PC-9 (cell line): ENCODE data around the gene SLC41A1. TPM values are rescaled to one million over a fixed set of nuclear protein-coding genes. Genes with fewer than 3 reads are reported as not detected.

Experiments used
- BruUV-seq: library from RNA; stranded (reverse); fragments of 400-500 nt; replicated peaks from 2 replicates; lab custom pipeline; 2021; lab: Mats Ljungman, UMichigan
- CTCF ChIA-PET: fragments of 300-600 bp; sonication (Branson Sonifier 250); formaldehyde crosslinking; loops from one replicate; lab custom pipeline; 2022; ENCODE audit warnings: antibody characterized with exemption; lab: Charles Lee
- POLR2A ChIA-PET: fragments of 300-600 bp; sonication (Branson Sonifier 250); formaldehyde crosslinking; loops from one replicate; lab custom pipeline; 2022; ENCODE audit warnings: antibody characterized with exemption; ENCODE audit not compliant: unreplicated experiment; lab: Charles Lee
- DNase-seq, 2 experiments: peaks; one replicate each; pipeline versions ENCODE4 v3.0.0 to v3.0.0-alpha.2; 2015 to 2022; ENCODE audit warnings: mixed read lengths in 1 of 2
- H2AFZ ChIP-seq: fragments of 200-600 bp; sonication (generic); 2 replicates; pipeline ENCODE4 v1.8.1; 2017; ENCODE audit warnings: antibody characterized with exemption
- H3F3A ChIP-seq: fragments of 200-600 bp; sonication (generic); 2 replicates; pipeline ENCODE4 v1.8.1; 2017; ENCODE audit warnings: antibody characterized with exemption, mild to moderate bottlenecking, low read depth; ENCODE audit not compliant: insufficient read depth
- H3K27ac ChIP-seq: fragments of 200-600 bp; sonication (generic); 2 replicates; pipeline ENCODE4 v1.6.1; 2016; ENCODE audit warnings: mixed run types
- H3K27me3 ChIP-seq: fragments of 200-600 bp; sonication (generic); 2 replicates; pipeline ENCODE4 v1.6.1; 2016; ENCODE audit warnings: low read depth, mixed run types; ENCODE audit not compliant: insufficient read depth
- H3K36me3 ChIP-seq: fragments of 200-600 bp; sonication (generic); 2 replicates; pipeline ENCODE4 v1.6.1; 2016; ENCODE audit warnings: low read depth, mixed run types
- H3K4me1 ChIP-seq: fragments of 200-600 bp; sonication (generic); replicated peaks from 2 replicates; pipeline ENCODE4 v1.6.1; 2016; ENCODE audit warnings: mixed run types; ENCODE audit not compliant: insufficient read depth
- H3K4me2 ChIP-seq: fragments of 200-600 bp; sonication (generic); 2 replicates; pipeline ENCODE4 v1.6.1; 2017; ENCODE audit warnings: mixed run types
- H3K4me3 ChIP-seq: fragments of 200-600 bp; sonication (generic); 2 replicates; pipeline ENCODE4 v1.6.1; 2016; ENCODE audit warnings: mixed run types
- H3K79me2 ChIP-seq: fragments of 200-600 bp; sonication (generic); 2 replicates; pipeline ENCODE4 v1.6.1; 2017; ENCODE audit warnings: low read depth, mixed run types
- H3K9me2 ChIP-seq: fragments of 200-600 bp; sonication (generic); 2 replicates; pipeline ENCODE4 v1.8.1; 2017; ENCODE audit warnings: mild to moderate bottlenecking; ENCODE audit not compliant: insufficient read depth
- H3K9me3 ChIP-seq: fragments of 200-600 bp; sonication (generic); 2 replicates; pipeline ENCODE4 v1.8.1; 2016; ENCODE audit warnings: low read depth; ENCODE audit not compliant: insufficient read depth
- H4K20me1 ChIP-seq: fragments of 200-600 bp; sonication (generic); 2 replicates; pipeline ENCODE4 v1.8.1; 2017; ENCODE audit not compliant: insufficient read depth
- CTCF ChIP-seq: fragments of 200-600 bp; sonication (generic); conservative IDR thresholded peaks from 2 replicates; pipeline ENCODE4 v1.6.1; 2017; ENCODE audit warnings: mixed run types, antibody characterized with exemption, mild to moderate bottlenecking, moderate library complexity
- EZH2 ChIP-seq: fragments of 200-600 bp; sonication (generic); IDR thresholded peaks from 2 replicates; pipeline ENCODE4 v1.8.0; 2017; ENCODE audit warnings: antibody characterized with exemption, low read depth
- intact Hi-C: fragments of 100-400 bp; cut with micrococcal nuclease; formaldehyde crosslinking; loops from one replicate; pipeline ENCODE4 v1.10.0; 2022; ENCODE audit not compliant: unreplicated experiment
- total RNA-seq: library from RNA; stranded (reverse); gene quantifications from 2 replicates; pipeline ENCODE4 v1.2.3, GENCODE V29; 2021

The SLC41A1 gene
- total RNA-seq, 1 experiment from 2014 or later, result 34.5 TPM

GRCh38 chr1:205827623-205828022 lies 14.6 kb upstream of the SLC41A1 start:
- H2AFZ ChIP-seq, result no peak overlapping the region
- CTCF ChIA-PET, result no interaction called here
- intact Hi-C loops, result no loop called here
- H3K4me2 ChIP-seq, result no peak overlapping the region
- no peaks in the 10 kb centered on the region for H3K4me1 ChIP-seq
- H3K36me3 ChIP-seq, result no peaks in the 10 kb centered on the region
- H3K9me3 ChIP-seq, result no peaks in the 10 kb centered on the region
- H4K20me1 ChIP-seq, result no peaks in the 10 kb centered on the region
- H3K27ac ChIP-seq, result no peak overlapping the region
- no peaks in the 10 kb centered on the region; the same call in 1 of the 2 replicates for H3K9me2 ChIP-seq
- BruUV-seq, result no TSS peak
- H3K79me2 ChIP-seq, result no peaks in the 10 kb centered on the region
- DNase-seq, result no peak
- no peak overlapping the region for H3K4me3 ChIP-seq
- H3F3A ChIP-seq, result no peaks in the 10 kb centered on the region
- H3K27me3 ChIP-seq, result no peaks in the 10 kb centered on the region
- POLR2A ChIA-PET, result no interaction called here
- TF ChIP-seq CTCF, result no peak

DNA sequence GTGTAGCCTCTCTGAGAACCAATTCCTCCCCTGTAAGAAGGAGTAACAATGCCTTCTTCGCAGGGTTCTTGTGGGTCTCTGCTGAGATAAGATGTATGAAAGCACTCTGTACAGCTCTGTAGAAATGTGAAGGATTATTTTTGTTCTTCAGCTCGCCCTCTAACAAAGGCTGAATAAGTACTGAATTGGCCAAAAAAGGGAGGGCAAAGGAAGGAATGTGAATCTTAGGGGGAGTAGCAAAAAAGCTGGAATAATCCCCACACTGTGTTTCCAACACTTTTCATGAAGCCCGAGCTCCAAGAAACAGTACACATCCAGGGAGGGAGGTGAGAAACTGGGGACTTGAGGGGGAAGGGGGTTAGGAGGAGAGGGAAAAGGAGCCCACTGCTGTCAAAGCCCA lies 14.0 kb upstream of the SLC41A1 start:
- no peak for DNase-seq
- Histone ChIP-seq H3K36me3 (no peaks in the 10 kb centered on the region), H3K27me3 (no peaks in the 10 kb centered on the region), H3K9me2 (no peaks in the 10 kb centered on the region; the same call in 1 of the 2 replicates), H3K4me2 (no peak overlapping the region), H3K4me3 (no peak overlapping the region), H4K20me1 (no peaks in the 10 kb centered on the region), H2AFZ (no peak overlapping the region), H3F3A (no peaks in the 10 kb centered on the region), H3K79me2 (no peaks in the 10 kb centered on the region), H3K4me1 (no peaks in the 10 kb centered on the region), H3K27ac (no peak overlapping the region), H3K9me3 (no peaks in the 10 kb centered on the region)
- intact Hi-C loops, result no loop called here
- POLR2A ChIA-PET, result no interaction called here
- TF ChIP-seq EZH2, result no peak
- no TSS peak for BruUV-seq
- CTCF ChIA-PET, result no interaction called here

DNA sequence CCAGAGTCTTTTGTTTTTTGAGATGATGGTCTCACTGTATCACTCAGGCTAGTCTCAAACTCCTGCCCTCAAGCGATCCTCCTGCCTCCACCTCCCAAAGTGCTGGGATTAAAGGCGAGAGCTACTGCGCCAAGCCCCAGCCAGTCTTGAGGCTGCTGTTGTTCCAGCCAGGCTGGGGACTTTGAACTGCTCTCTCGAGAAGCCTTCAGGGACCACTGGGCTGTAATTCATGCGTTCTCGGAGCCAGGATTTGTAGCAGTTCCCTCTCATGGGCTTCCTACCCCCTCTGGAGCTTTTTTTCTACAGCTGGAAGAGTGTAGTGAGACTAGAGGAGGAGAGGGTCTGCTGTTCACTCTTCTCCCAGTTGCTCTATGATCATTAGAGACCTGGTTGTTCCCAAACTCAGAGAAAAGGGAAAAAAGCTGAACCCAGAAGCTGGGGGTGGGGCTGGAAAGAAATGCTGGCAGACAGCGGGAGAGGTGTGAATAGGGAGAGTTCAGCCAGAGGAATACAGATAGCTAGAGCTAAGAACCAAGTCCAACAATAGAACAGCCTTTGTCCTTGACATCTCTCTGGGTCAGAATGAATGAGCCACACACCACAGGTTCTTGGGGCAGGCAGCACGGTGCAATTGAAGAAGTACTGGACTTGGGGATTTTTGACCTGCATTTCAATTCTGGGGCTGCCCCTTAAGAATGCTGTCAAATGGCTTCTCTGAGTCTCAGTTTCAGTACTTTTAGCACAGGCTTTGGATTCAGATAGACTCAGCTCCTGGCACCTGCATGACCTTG lies 13.2 kb upstream of the SLC41A1 start:
- Histone ChIP-seq H3K27me3 (no peaks in the 10 kb centered on the region), H3K4me1 (no peaks in the 10 kb centered on the region), H3K9me2 (no peaks in the 10 kb centered on the region; the same call in 1 of the 2 replicates), H4K20me1 (no peaks in the 10 kb centered on the region), H3F3A (no peaks in the 10 kb centered on the region), H3K4me3 (no peak overlapping the region), H3K9me3 (no peaks in the 10 kb centered on the region), H3K4me2 (no peak overlapping the region), H3K27ac (no peak overlapping the region), H3K36me3 (no peaks in the 10 kb centered on the region), H3K79me2 (no peaks in the 10 kb centered on the region), H2AFZ (no peak overlapping the region)
- intact Hi-C loops, result no loop called here
- BruUV-seq, result no TSS peak
- DNase-seq, result no peak
- ChIA-PET POLR2A (interaction anchor here (0.6 kb wide), 2 partner anchors 10 to 24 kb away, joined by 3 to 4 read pairs; no protein-coding TSS in a partner anchor), CTCF (interaction anchor here (0.6 kb wide), 2 partner anchors 151 to 169 kb away, joined by 4 to 5 read pairs; no protein-coding TSS in a partner anchor)
- TF ChIP-seq EZH2 (no peak), CTCF (no peak)
